Measurements from ENCODE around the gene BPIFB3. TPM values are rescaled to one million over a fixed set of nuclear protein-coding genes. Genes with fewer than 3 reads are reported as not detected.
A peak's percentile ranks its signal among the peaks of the same experiment; 100 is the strongest.
"Not testable (repeated sequence)": the region's sequence is repeated elsewhere in the genome, so short reads cannot be mapped to it uniquely, and the experiment has no call there.

BPIFB3 gene
- total and polyA plus RNA-seq, 2 experiments from 2014 or later, result not detected

GRCh38 chr20:33105316-33105924 is 51.7 kb downstream of the BPIFB3 start:
- Histone ChIP-seq H3K4me3 (no peak overlapping the region), H3F3A (replicated peaks; ENCODE audit: low read depth) (no peaks in the 10 kb centered on the region), H3K4me2 (no peak overlapping the region), H3K4me1 (ENCODE audit: insufficient read depth) (peaks cover 10% of the 10 kb centered on the region; the same call in 1 of the 2 replicates), H3K36me3 (ENCODE audit: insufficient read depth) (no peaks in the 10 kb centered on the region), H3K27me3 (ENCODE audit: insufficient read depth) (no peaks in the 10 kb centered on the region), H3K9me2 (ENCODE audit: insufficient read depth) (no peaks in the 10 kb centered on the region), H2AFZ (peak overlapping the region; percentile 18; the same call in 1 of the 2 replicates), H3K79me2 (replicated peaks; ENCODE audit: insufficient read depth) (no peaks in the 10 kb centered on the region), H3K27ac (ENCODE audit: low read depth) (no peak overlapping the region), H4K20me1 (replicated peaks; ENCODE audit: insufficient read depth) (no peaks in the 10 kb centered on the region)
- no peak for TF ChIP-seq CTCF (conservative IDR thresholded peaks at IDR 0.05; ENCODE audit: low read depth in 2 of 2)
- no peak for TF ChIP-seq JUNB (IDR thresholded peaks at IDR 0.05; ENCODE audit: unreplicated experiment)
- TF ChIP-seq CREB1 (CRISPR knock-in tag; IDR thresholded peaks at IDR 0.05; ENCODE audit: low read depth), result no peak
- no peaks in the 10 kb centered on the region for H3K9me3 Mint-ChIP-seq
- peaks cover 2% of the 10 kb centered on the region for H3K27me3 Mint-ChIP-seq (ENCODE audit: insufficient read depth, low read depth, poor library complexity)
- H3K27ac Mint-ChIP-seq, result no peak overlapping the region
- peaks cover 14% of the 10 kb centered on the region for H3K4me1 Mint-ChIP-seq
- H3K36me3 Mint-ChIP-seq (ENCODE audit: low read depth), result no peaks in the 10 kb centered on the region
- ATAC-seq (no peak), DNase-seq (ENCODE audit: low spot score) (no peak)
- H3K4me3 Mint-ChIP-seq, result no peak overlapping the region

- H4K20me1 ChIP-seq (replicated peaks; ENCODE audit: insufficient read depth); ATAC-seq; H3K27ac ChIP-seq (ENCODE audit: low read depth); H3K27me3 ChIP-seq (ENCODE audit: insufficient read depth); H3K27me3 Mint-ChIP-seq (ENCODE audit: insufficient read depth, low read depth, poor library complexity); H3K36me3 ChIP-seq (ENCODE audit: insufficient read depth); H3K4me2 ChIP-seq; H3K36me3 Mint-ChIP-seq (ENCODE audit: low read depth); H3K27ac Mint-ChIP-seq; H3K4me1 ChIP-seq (ENCODE audit: insufficient read depth); H3K9me2 ChIP-seq (ENCODE audit: insufficient read depth); DNase-seq (ENCODE audit: low spot score); H3K79me2 ChIP-seq (replicated peaks; ENCODE audit: insufficient read depth); H3K9me3 Mint-ChIP-seq; H3K4me3 Mint-ChIP-seq; H3F3A ChIP-seq (replicated peaks; ENCODE audit: low read depth); H3K4me3 ChIP-seq: not testable (repeated sequence)
- H2AFZ ChIP-seq, result peak overlapping the region; percentile 47; the same call in 1 of the 2 replicates
- H3K4me1 Mint-ChIP-seq, result peaks cover 14% of the 10 kb centered on the region
Measured at GRCh38 chr20:33106058-33106620, 52.4 kb downstream of the BPIFB3 start.

GRCh38 chr20:33108661-33109060 is 55.0 kb downstream of the BPIFB3 start:
- peaks cover 3% of the 10 kb centered on the region; the same call in 1 of the 2 replicates for H3K4me1 ChIP-seq (ENCODE audit: insufficient read depth)
- H3K27ac ChIP-seq (ENCODE audit: low read depth), result no peak overlapping the region
- H3K36me3 Mint-ChIP-seq (ENCODE audit: low read depth), result peaks cover 2% of the 10 kb centered on the region; the same call in 2 of the 3 replicates
- H3K9me2 ChIP-seq (ENCODE audit: insufficient read depth), result no peaks in the 10 kb centered on the region
- H3K79me2 ChIP-seq (replicated peaks; ENCODE audit: insufficient read depth), result no peaks in the 10 kb centered on the region
- H3K36me3 ChIP-seq (ENCODE audit: insufficient read depth), result no peaks in the 10 kb centered on the region
- no peak overlapping the region for H3K4me3 ChIP-seq
- peaks cover 6% of the 10 kb centered on the region; the same call in 2 of the 3 replicates for H3K9me3 Mint-ChIP-seq
- peaks cover under 1% of the 10 kb centered on the region for H3K27me3 Mint-ChIP-seq (ENCODE audit: insufficient read depth, low read depth, poor library complexity)
- DNase-seq (ENCODE audit: low spot score) (no peak), ATAC-seq (no peak)
- no peaks in the 10 kb centered on the region for H3F3A ChIP-seq (replicated peaks; ENCODE audit: low read depth)
- H3K4me3 Mint-ChIP-seq, result no peak overlapping the region
- no peak overlapping the region for H2AFZ ChIP-seq
- no peak overlapping the region for H3K27ac Mint-ChIP-seq
- H3K27me3 ChIP-seq (ENCODE audit: insufficient read depth), result no peaks in the 10 kb centered on the region
- no peaks in the 10 kb centered on the region for H4K20me1 ChIP-seq (replicated peaks; ENCODE audit: insufficient read depth)
- H3K4me2 ChIP-seq, result no peak overlapping the region
- H3K4me1 Mint-ChIP-seq, result peaks cover 3% of the 10 kb centered on the region
- TF ChIP-seq ETS1 (IDR thresholded peaks at IDR 0.05), result no peak
- no peak for TF ChIP-seq EZH2 (IDR thresholded peaks at IDR 0.05; ENCODE audit: low read depth, unreplicated experiment)
- TF ChIP-seq CREB1 (CRISPR knock-in tag; IDR thresholded peaks at IDR 0.05; ENCODE audit: low read depth), result no peak
- TF ChIP-seq ZNF462 (CRISPR knock-in tag; IDR thresholded peaks at IDR 0.05), result no peak

Data from GM23338 (cell line).